HG02623 (cell line): Measurements from ENCODE around the gene SERPIND1.
"Not testable (repeated sequence)": the region's sequence is repeated elsewhere in the genome, so short reads cannot be mapped to it uniquely, and the experiment has no call there.

Experiments used
- ATAC-seq: cut with Tn5 transposase; IDR thresholded peaks from one replicate; pipeline ENCODE4 v1.9.1; 2021; ENCODE audit warnings: moderate library complexity; ENCODE audit not compliant: unreplicated experiment

The SERPIND1 gene, protein sequence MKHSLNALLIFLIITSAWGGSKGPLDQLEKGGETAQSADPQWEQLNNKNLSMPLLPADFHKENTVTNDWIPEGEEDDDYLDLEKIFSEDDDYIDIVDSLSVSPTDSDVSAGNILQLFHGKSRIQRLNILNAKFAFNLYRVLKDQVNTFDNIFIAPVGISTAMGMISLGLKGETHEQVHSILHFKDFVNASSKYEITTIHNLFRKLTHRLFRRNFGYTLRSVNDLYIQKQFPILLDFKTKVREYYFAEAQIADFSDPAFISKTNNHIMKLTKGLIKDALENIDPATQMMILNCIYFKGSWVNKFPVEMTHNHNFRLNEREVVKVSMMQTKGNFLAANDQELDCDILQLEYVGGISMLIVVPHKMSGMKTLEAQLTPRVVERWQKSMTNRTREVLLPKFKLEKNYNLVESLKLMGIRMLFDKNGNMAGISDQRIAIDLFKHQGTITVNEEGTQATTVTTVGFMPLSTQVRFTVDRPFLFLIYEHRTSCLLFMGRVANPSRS

GRCh38 chr22:20773793-20774212, at the start of gene SERPIND1:
SERPIND1 (plus strand) TSS chr22:20774113; CDS start chr22:20779313, 5,200 bp downstream.
- no peak for ATAC-seq

- no peak for ATAC-seq
Observed at GRCh38 chr22:20724676-20725454, 49.0 kb upstream of the SERPIND1 start.

- ATAC-seq, result no peak
Observed at GRCh38 chr22:20725987-20726558, 47.8 kb upstream of the SERPIND1 start.

GRCh38 chr22:20727118-20728015, 46.5 kb upstream of the SERPIND1 start:
- ATAC-seq, result no peak

- ATAC-seq, result no peak
Observed at GRCh38 chr22:20728523-20729190, 45.3 kb upstream of the SERPIND1 start.

GRCh38 chr22:20729194-20729593, 44.7 kb upstream of the SERPIND1 start:
- ATAC-seq, result no peak

GRCh38 chr22:20732431-20732830, 41.5 kb upstream of the SERPIND1 start:
- not testable (repeated sequence) for ATAC-seq

DNA sequence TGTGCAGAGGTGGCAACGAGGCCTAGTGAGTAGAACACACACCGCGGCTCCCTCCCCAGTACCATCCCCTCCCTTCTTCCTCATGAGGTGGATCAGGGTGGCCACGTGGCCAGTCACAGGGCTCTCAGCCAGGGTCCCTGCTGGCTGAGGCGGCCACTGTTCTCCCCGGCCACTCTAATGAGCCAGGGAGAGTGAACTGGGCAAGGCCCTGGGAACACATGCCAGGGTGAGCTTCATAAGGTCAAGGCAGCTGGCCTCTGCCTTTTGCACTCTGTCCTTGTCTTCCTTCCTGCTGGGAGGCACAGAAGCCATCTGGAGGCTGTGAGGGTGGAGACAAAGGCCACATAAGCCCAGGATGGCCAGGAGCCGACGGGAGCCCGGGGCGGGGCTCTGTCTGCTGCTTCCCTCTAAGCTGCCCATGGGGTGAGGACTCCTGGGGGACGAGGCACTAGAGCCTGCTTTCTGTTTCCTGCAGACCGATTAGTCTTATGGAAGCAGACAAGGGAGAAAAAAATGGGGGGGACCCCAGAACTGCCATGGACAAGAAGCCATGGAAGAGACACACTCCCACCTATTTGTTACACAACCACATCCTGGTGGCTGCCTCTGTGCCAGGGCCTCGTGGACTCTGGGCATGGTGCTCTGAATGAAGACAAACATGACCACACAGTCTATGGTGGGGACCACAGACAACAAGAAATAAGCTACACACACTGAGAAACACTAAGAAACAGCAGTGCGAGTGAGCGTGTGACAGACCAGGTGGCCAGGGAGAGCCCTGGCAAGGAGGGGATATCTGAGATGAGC, 38.4 kb upstream of the SERPIND1 start:
- not testable (repeated sequence) for ATAC-seq

- not testable (repeated sequence) for ATAC-seq
Observed at GRCh38 chr22:20736891-20737290, 37.0 kb upstream of the SERPIND1 start.

DNA sequence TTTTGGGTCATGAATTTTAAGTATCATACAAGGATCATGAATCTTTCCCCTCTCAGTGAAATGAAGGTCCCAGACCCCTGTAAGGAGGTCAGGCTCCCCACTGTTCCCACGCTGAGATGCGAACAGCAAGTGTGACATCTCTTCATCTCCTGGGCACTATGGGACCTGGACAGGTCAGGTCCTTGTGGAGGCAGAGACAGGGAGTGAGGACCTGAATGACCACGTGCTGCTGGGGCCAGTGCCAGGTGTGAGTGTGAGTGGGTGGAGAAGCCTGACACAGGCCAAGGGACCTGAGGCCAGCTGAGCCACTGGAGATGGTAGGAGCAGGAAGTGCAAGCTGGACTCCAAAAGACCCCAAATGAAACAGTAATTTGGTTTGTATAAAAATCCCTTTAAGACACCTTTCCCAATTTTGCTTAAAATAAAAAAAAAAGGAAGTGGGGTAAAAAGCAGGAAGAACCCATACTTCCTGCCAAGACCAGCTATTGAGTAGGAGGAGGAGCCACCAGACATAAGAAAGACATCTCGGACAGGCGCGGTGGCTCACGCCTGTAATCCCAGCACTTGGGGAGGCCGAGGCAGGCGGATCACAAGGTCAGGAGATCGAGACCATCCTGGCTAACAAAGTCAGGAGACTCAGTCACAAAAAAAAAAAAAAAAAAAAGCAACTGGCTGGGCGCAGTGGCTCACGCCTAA, 35.4 kb upstream of the SERPIND1 start:
- no peak for ATAC-seq

GRCh38 chr22:20740222-20740951, 33.5 kb upstream of the SERPIND1 start:
- ATAC-seq, result no peak

- ATAC-seq, result no peak
Observed at GRCh38 chr22:20741008-20741633, 32.8 kb upstream of the SERPIND1 start.

DNA sequence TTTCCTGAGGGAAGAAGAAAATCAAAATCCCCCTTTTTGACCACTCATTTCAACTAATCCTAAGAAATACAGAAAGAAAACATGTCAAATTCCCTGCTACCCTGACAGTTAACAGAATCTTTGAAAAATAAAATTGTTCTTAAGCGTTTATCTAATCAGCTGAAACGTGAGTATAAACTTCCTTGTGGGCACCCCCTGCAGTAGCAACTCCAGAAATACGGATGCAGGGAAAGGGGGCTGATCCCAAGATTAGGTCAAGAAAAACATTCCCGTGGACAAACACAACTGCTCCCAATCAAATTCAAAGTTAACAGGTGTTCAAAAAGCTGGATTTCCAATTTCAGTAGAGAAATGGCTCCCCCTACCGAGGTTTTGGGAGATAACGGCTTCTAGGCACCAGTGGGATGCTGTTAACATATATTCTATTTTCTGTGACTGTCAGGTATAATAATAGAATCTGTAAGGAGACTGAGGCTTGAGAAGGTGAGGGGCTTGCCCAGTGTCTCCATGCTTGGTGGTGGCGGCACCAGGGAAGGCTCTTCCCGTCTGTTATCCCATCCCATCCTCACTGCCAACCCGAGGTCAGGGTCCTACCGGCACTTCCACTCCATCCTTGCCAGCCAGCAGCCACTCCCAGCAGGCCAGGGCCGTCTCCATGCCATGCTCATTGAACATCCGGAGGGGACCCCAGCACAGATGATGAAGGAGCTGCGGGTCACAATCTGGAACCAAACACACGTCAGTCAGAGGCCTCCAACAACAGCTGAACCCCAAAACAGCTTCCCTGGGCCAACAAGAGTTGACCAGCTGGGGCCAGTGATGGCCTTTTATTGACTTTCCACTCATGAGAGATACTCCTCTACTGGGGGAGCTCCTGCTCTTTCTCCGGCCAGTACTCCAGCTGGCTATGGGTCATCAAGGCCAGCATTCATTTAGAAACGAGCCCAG, 32.0 kb upstream of the SERPIND1 start:
- ATAC-seq, result no peak

DNA sequence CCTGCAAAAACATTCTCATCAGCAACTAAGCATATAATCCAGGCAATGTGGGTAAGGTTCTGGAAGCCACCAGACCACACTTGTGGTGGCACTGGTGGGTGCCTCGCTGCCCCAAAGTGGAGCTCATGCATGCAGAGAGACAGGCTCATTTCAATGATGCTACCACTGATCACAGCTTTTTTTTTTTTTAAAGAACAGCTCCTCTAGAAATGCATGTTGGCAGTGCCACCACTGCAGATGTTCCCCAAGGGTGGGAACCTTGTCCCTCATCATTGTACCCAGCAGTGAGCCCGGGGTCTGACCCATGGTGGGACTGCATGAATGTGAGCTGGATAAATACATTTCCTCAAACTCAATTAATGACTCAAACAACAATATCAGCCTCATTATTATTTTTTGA, 31.1 kb upstream of the SERPIND1 start:
- ATAC-seq, result no peak

- ATAC-seq, result no peak
Observed at GRCh38 chr22:20744456-20744855, 29.5 kb upstream of the SERPIND1 start.

- no peak for ATAC-seq
Observed at GRCh38 chr22:20745119-20745518, 28.8 kb upstream of the SERPIND1 start.
